ENCODE data around the gene B3GAT2.

DNA sequence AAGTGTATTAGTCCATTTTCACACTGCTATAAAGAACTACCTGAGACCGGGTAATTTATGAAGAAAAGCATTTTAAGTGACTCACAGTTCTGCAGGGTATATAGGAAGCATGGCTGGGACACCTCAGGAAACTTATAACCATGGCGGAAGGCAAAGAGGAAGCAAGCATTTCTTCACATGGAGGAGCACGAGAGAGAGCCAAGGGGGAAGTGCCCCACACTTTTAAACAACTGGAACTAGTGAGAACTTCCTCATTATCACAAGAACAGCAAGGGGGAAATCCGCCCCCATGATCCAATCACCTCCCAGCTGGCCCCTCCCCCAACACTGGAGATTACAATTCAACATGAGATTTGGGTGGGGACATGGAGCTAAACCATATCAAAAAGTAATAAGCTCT lies 28.3 kb upstream of the B3GAT2 start:
- TF ChIP-seq, protein P1, sequence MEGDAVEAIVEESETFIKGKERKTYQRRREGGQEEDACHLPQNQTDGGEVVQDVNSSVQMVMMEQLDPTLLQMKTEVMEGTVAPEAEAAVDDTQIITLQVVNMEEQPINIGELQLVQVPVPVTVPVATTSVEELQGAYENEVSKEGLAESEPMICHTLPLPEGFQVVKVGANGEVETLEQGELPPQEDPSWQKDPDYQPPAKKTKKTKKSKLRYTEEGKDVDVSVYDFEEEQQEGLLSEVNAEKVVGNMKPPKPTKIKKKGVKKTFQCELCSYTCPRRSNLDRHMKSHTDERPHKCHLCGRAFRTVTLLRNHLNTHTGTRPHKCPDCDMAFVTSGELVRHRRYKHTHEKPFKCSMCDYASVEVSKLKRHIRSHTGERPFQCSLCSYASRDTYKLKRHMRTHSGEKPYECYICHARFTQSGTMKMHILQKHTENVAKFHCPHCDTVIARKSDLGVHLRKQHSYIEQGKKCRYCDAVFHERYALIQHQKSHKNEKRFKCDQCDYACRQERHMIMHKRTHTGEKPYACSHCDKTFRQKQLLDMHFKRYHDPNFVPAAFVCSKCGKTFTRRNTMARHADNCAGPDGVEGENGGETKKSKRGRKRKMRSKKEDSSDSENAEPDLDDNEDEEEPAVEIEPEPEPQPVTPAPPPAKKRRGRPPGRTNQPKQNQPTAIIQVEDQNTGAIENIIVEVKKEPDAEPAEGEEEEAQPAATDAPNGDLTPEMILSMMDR (IDR thresholded peaks at IDR 0.05): no peak
- no peak for TF ChIP-seq POLR2A (IDR thresholded peaks at IDR 0.05)
